ENCODE results near the gene PPP1R17.

Gene PPP1R17

GRCh38 chr7:31705377-31705776 is 18.4 kb downstream of the PPP1R17 start:
- H3K9me3 ChIP-seq (ENCODE audit: control insufficient read depth in 1 of 2, low read length in 2 of 2): no peaks in the 10 kb centered on the region
- H3K27ac ChIP-seq (ENCODE audit: low read length): no peak overlapping the region
- no peaks in the 10 kb centered on the region for H3K4me1 ChIP-seq (ENCODE audit: control insufficient read depth in 1 of 2, insufficient read depth in 2 of 2, low read length in 2 of 2)
- H3K27me3 ChIP-seq (ENCODE audit: low read depth, low read length): no peaks in the 10 kb centered on the region
- no peak overlapping the region for H3K4me3 ChIP-seq (ENCODE audit: low read depth in 1 of 2, low read length in 2 of 2)
- H3K36me3 ChIP-seq (ENCODE audit: control insufficient read depth in 1 of 2, insufficient read depth in 2 of 2, low read length in 2 of 2): no peaks in the 10 kb centered on the region

GRCh38 chr7:31707089-31707488 is 20.1 kb downstream of the PPP1R17 start:
- Histone ChIP-seq H3K36me3 (ENCODE audit: control insufficient read depth in 1 of 2, insufficient read depth in 2 of 2, low read length in 2 of 2) (no peaks in the 10 kb centered on the region), H3K27ac (ENCODE audit: low read length) (no peak overlapping the region), H3K4me1 (ENCODE audit: control insufficient read depth in 1 of 2, insufficient read depth in 2 of 2, low read length in 2 of 2) (no peaks in the 10 kb centered on the region), H3K27me3 (ENCODE audit: low read depth, low read length) (no peaks in the 10 kb centered on the region), H3K4me3 (ENCODE audit: low read depth in 1 of 2, low read length in 2 of 2) (no peak overlapping the region), H3K9me3 (ENCODE audit: control insufficient read depth in 1 of 2, low read length in 2 of 2) (no peaks in the 10 kb centered on the region)

DNA sequence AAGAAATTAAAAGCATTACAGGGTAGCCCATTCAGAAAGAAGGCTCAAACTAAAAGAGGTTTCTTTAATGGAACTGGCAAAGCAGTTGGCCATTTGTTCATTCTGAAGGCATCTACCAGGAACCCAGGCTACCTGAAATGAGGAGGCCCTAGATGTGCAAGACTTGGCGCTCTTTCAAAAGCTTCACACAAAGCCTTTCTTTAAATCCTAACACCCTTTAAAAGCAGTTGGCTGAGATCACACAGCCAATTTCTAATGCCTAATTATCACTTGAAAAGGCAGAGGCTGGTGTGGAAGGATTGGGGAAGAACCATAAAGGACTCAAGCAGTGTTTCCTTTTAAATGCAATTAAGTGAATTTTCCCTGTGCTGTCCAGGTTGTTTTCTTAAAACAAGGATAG is 23.2 kb downstream of the PPP1R17 start:
- H3K27me3 ChIP-seq (ENCODE audit: low read depth, low read length): no peaks in the 10 kb centered on the region
- H3K4me3 ChIP-seq (ENCODE audit: low read depth in 1 of 2, low read length in 2 of 2): no peak overlapping the region
- peaks cover 0 to 5% of the 10 kb centered on the region in 2 donors for H3K9me3 ChIP-seq (ENCODE audit: control insufficient read depth in 1 of 2, low read length in 2 of 2)
- no peaks in the 10 kb centered on the region for H3K36me3 ChIP-seq (ENCODE audit: control insufficient read depth in 1 of 2, insufficient read depth in 2 of 2, low read length in 2 of 2)
- H3K27ac ChIP-seq (ENCODE audit: low read length): no peak overlapping the region
- no peaks in the 10 kb centered on the region for H3K4me1 ChIP-seq (ENCODE audit: control insufficient read depth in 1 of 2, insufficient read depth in 2 of 2, low read length in 2 of 2)

DNA sequence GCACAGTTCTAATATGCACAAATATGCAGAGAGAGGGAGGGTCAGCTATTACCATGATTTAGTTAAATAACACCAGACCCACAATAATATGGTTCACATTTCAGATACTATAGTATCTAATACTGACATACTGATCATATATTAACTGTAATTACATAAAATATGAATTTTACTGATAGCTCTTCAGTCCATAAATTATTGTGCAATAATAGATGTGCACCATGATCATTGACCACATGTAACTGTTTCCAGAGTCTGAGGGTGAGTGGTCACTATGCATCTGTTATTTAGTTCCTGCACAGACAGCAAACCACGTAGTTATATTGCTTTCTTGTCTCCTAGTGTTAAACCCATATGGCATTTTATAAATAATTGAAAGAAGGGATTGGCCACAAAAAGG is 29.3 kb downstream of the PPP1R17 start:
- H3K4me3 ChIP-seq (ENCODE audit: low read depth in 1 of 2, low read length in 2 of 2): no peak overlapping the region
- no peaks in the 10 kb centered on the region for H3K4me1 ChIP-seq (ENCODE audit: control insufficient read depth in 1 of 2, insufficient read depth in 2 of 2, low read length in 2 of 2)
- H3K27ac ChIP-seq (ENCODE audit: low read length): no peak overlapping the region
- H3K9me3 ChIP-seq (ENCODE audit: control insufficient read depth in 1 of 2, low read length in 2 of 2): peaks cover 0 to 5% of the 10 kb centered on the region in 2 donors
- H3K27me3 ChIP-seq (ENCODE audit: low read depth, low read length): no peaks in the 10 kb centered on the region
- H3K36me3 ChIP-seq (ENCODE audit: control insufficient read depth in 1 of 2, insufficient read depth in 2 of 2, low read length in 2 of 2): no peaks in the 10 kb centered on the region

DNA sequence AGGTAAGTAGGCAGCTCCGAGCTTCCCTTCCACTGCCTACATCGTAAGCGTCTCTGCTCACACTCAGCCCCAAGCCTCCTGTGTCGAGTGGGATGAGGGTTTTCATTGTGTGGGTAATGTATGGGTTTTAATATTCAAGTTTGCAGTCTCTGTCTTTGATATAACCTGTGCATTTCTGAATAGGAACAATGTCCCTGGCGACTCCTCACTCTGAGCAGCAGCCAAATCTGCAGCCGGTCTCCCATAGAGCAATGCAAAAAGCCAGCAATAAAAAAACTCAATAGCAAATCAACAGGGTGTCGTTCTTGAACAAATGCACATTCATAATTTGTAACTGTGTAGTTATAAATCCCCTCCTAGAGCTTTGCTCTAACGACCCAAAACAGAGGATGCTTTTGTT is 33.4 kb downstream of the PPP1R17 start:
- Histone ChIP-seq H3K36me3 (ENCODE audit: control insufficient read depth in 1 of 2, insufficient read depth in 2 of 2, low read length in 2 of 2) (no peaks in the 10 kb centered on the region), H3K9me3 (ENCODE audit: control insufficient read depth in 1 of 2, low read length in 2 of 2) (no peaks in the 10 kb centered on the region), H3K27ac (ENCODE audit: low read length) (no peak overlapping the region), H3K4me3 (ENCODE audit: low read depth in 1 of 2, low read length in 2 of 2) (no peak overlapping the region), H3K27me3 (ENCODE audit: low read depth, low read length) (no peaks in the 10 kb centered on the region), H3K4me1 (ENCODE audit: control insufficient read depth in 1 of 2, insufficient read depth in 2 of 2, low read length in 2 of 2) (no peaks in the 10 kb centered on the region)

- H3K27ac ChIP-seq (ENCODE audit: low read length): no peak overlapping the region
- no peaks in the 10 kb centered on the region for H3K36me3 ChIP-seq (ENCODE audit: control insufficient read depth in 1 of 2, insufficient read depth in 2 of 2, low read length in 2 of 2)
- no peaks in the 10 kb centered on the region for H3K4me1 ChIP-seq (ENCODE audit: control insufficient read depth in 1 of 2, insufficient read depth in 2 of 2, low read length in 2 of 2)
- H3K27me3 ChIP-seq (ENCODE audit: low read depth, low read length): no peaks in the 10 kb centered on the region
- H3K9me3 ChIP-seq (ENCODE audit: control insufficient read depth in 1 of 2, low read length in 2 of 2): no peaks in the 10 kb centered on the region
- no peak overlapping the region for H3K4me3 ChIP-seq (ENCODE audit: low read depth in 1 of 2, low read length in 2 of 2)
Measured at GRCh38 chr7:31724696-31725095, 37.7 kb downstream of the PPP1R17 start.

GRCh38 chr7:31729195-31729804 is 42.3 kb downstream of the PPP1R17 start:
- Histone ChIP-seq H3K4me1 (ENCODE audit: control insufficient read depth in 1 of 2, insufficient read depth in 2 of 2, low read length in 2 of 2) (no peaks in the 10 kb centered on the region), H3K4me3 (ENCODE audit: low read depth in 1 of 2, low read length in 2 of 2) (no peak overlapping the region), H3K9me3 (ENCODE audit: control insufficient read depth in 1 of 2, low read length in 2 of 2) (no peaks in the 10 kb centered on the region), H3K27me3 (ENCODE audit: low read depth, low read length) (no peaks in the 10 kb centered on the region), H3K27ac (ENCODE audit: low read length) (no peak overlapping the region), H3K36me3 (ENCODE audit: control insufficient read depth in 1 of 2, insufficient read depth in 2 of 2, low read length in 2 of 2) (no peaks in the 10 kb centered on the region)

DNA sequence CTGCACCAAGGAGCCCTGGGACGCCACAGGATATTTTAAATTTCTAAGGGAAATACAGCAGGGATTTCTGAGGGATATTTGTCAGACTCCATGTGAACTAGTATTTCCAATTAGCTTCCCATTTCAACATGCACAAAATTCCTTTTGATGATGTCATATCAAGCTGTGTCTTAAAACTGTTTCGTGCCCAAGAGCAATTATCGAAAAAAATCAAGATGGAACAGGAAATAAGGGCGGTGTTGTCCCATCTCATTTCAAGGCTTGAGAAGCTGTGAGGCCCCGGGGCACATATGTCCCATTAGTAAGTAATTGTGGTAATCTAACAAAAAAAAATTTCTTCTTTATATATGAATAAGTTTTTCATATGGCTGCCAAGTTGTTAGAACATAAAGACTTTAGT is 47.4 kb downstream of the PPP1R17 start:
- no peak overlapping the region for H3K27ac ChIP-seq (ENCODE audit: low read length)
- H3K27me3 ChIP-seq (ENCODE audit: low read depth, low read length): no peaks in the 10 kb centered on the region
- H3K9me3 ChIP-seq (ENCODE audit: control insufficient read depth in 1 of 2, low read length in 2 of 2): no peaks in the 10 kb centered on the region
- H3K4me3 ChIP-seq (ENCODE audit: low read depth in 1 of 2, low read length in 2 of 2): no peak overlapping the region
- no peaks in the 10 kb centered on the region for H3K4me1 ChIP-seq (ENCODE audit: control insufficient read depth in 1 of 2, insufficient read depth in 2 of 2, low read length in 2 of 2)
- no peaks in the 10 kb centered on the region for H3K36me3 ChIP-seq (ENCODE audit: control insufficient read depth in 1 of 2, insufficient read depth in 2 of 2, low read length in 2 of 2)

DNA sequence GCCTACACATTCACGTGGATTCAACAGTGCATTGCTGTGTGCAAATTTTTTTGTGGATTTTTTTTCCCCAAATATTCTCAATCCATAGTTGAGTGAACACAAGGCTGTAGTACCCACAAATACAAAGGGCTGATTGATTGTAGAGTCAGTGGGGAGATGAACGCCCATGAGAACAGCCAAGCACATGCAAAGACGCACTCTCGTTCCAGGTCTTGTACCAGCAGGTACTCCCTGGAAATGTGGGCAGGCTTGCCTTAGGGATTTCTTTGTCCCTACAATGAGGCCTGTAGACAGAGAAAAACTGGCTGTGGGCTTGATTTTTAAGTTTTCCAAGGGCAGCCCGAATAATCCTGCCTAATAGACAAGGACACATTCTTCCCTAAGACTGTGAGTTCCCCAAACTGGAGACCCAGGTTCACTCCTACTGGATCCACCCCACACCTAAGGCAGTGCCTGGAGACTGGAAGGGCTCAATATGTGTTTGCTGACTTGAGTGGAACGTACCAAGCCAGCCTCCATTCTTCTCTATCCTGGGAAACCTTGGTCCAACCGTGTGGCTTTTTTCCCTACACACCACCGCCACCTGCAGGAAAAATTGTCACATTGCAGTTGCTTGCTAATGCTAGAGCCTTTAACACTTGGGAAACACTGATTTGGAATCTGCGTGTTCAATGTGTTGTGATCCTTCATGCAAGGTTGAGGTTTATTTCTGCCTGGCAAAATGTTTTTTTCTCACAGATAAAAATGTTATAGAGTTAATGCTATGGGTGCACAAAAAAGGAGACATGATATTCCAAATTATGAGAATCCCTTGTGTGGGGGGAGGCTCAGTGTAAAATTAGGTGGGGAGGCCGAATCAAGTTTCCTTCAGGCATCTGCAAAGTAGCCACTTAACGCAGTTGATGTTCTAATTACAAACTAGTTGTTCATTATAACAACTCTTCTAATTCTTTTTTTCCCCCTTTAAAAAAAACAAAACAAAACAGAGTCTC is 49.3 kb downstream of the PPP1R17 start:
- H3K4me3 ChIP-seq (ENCODE audit: low read depth in 1 of 2, low read length in 2 of 2): no peak overlapping the region
- no peaks in the 10 kb centered on the region for H3K9me3 ChIP-seq (ENCODE audit: control insufficient read depth in 1 of 2, low read length in 2 of 2)
- H3K36me3 ChIP-seq (ENCODE audit: control insufficient read depth in 1 of 2, insufficient read depth in 2 of 2, low read length in 2 of 2): no peaks in the 10 kb centered on the region
- H3K27me3 ChIP-seq (ENCODE audit: low read depth, low read length): no peaks in the 10 kb centered on the region
- H3K27ac ChIP-seq (ENCODE audit: low read length): no peak overlapping the region
- H3K4me1 ChIP-seq (ENCODE audit: control insufficient read depth in 1 of 2, insufficient read depth in 2 of 2, low read length in 2 of 2): no peaks in the 10 kb centered on the region

DNA sequence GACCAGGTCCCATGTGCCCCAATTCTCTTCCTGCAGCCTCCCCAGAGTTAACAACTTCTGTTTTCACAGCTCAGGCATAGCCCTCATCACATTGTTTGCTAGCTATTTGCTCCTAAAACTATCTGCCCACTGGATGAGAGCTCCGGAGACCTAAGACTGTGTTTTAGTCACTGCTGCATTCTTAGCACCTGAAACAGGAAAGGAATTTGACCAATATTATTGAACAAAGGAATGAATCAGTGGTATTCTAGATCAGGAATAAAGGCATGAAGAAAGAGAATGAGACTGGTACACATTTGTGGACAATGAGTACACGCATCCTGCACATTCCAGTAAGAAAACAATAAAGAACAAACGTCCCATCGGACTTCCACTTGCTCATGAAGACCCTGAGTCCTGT is 54.8 kb downstream of the PPP1R17 start:
- Histone ChIP-seq H3K4me1 (ENCODE audit: control insufficient read depth in 1 of 2, insufficient read depth in 2 of 2, low read length in 2 of 2) (no peaks in the 10 kb centered on the region), H3K27me3 (ENCODE audit: low read depth, low read length) (no peaks in the 10 kb centered on the region), H3K9me3 (ENCODE audit: control insufficient read depth in 1 of 2, low read length in 2 of 2) (no peaks in the 10 kb centered on the region), H3K36me3 (ENCODE audit: control insufficient read depth in 1 of 2, insufficient read depth in 2 of 2, low read length in 2 of 2) (no peaks in the 10 kb centered on the region), H3K27ac (ENCODE audit: low read length) (no peak overlapping the region), H3K4me3 (ENCODE audit: low read depth in 1 of 2, low read length in 2 of 2) (no peak overlapping the region)

DNA sequence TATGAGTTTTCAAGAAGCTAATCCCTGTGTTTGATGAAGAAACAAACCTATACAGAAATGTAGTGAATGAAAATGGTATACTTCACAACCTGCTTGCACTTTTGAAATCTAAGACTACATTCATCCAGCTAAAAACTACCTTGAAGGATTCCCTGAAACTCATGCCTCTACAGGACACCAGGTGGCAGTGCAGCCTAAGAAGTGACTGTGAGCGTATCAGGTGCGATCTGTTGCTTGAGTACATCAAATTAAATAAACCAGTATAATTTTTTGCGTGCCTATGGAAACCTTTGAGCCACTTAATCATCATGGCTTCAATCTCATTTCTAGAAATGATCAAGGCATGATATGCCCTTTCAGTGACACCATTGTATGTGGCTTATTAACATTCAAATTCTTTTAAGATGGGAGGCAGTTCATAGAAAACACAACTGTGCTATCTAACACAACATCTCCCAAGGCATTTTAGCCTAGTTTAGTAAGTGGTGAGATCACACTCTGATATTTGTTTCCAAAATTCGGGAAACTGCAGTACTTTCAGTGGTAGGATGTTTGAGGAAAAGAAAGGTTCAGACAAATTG is 57.4 kb downstream of the PPP1R17 start:
- Histone ChIP-seq H3K36me3 (ENCODE audit: control insufficient read depth in 1 of 2, insufficient read depth in 2 of 2, low read length in 2 of 2) (no peaks in the 10 kb centered on the region), H3K4me3 (ENCODE audit: low read depth in 1 of 2, low read length in 2 of 2) (no peak overlapping the region), H3K4me1 (ENCODE audit: control insufficient read depth in 1 of 2, insufficient read depth in 2 of 2, low read length in 2 of 2) (no peaks in the 10 kb centered on the region), H3K27me3 (ENCODE audit: low read depth, low read length) (no peaks in the 10 kb centered on the region), H3K27ac (ENCODE audit: low read length) (no peak overlapping the region), H3K9me3 (ENCODE audit: control insufficient read depth in 1 of 2, low read length in 2 of 2) (no peaks in the 10 kb centered on the region)

All from muscle layer of duodenum (tissue), 2 donors.